ENCODE data around the gene KCNJ6. TPM values are rescaled to one million over a fixed set of nuclear protein-coding genes. Genes with fewer than 3 reads are reported as not detected.

KCNJ6 gene
- total and polyA plus RNA-seq, 8 donors = under 0.01 to 1.3 (median 0.29) TPM; not detected in 3

DNA sequence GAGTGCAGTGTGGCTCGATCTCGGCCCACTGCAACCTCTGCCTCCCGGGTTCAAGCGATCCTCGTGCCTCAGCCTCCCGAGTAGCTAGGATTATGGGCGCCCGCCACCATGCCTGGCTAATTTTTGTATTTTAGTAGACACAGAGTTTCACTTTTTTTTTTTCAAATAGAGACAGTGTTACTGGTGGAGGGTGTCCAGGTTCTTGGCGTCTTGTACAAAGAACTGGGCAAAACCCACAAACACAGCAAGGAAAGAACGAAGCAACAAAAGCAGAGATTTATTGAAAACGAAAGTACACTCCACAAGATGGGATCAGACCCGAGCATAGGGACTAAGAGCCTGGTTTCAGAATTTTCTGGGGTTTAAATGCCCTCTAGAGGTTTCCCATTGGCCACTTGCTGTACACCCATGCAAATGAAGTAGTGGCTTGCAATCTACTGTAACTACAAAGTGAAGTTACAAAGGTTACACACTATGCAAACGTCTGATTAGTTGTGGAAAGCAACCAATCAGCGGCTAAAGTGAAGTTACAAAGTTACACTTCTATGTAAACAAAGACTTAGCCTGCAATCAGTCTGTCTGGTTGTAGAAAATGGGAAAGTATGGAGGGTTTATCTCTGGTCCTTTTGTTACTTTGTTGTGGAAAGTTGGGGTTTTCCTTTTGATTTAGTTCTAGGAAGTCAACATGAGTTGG, 350.6 kb downstream of the KCNJ6 start:
- H3K27ac ChIP-seq = peak overlapping the region in 2 of 5 donors; percentile 93 to 97
- no peaks in the 10 kb centered on the region for H3K27me3 ChIP-seq
- intact Hi-C loops (cut with DNase I; ENCODE audit: low total_unique reads) = no loop called here
- H3K36me3 ChIP-seq = no peaks in the 10 kb centered on the region
- peak overlapping the region in 2 of 4 donors; percentile 11 to 29 for H3K4me3 ChIP-seq
- TF ChIP-seq, protein P1, sequence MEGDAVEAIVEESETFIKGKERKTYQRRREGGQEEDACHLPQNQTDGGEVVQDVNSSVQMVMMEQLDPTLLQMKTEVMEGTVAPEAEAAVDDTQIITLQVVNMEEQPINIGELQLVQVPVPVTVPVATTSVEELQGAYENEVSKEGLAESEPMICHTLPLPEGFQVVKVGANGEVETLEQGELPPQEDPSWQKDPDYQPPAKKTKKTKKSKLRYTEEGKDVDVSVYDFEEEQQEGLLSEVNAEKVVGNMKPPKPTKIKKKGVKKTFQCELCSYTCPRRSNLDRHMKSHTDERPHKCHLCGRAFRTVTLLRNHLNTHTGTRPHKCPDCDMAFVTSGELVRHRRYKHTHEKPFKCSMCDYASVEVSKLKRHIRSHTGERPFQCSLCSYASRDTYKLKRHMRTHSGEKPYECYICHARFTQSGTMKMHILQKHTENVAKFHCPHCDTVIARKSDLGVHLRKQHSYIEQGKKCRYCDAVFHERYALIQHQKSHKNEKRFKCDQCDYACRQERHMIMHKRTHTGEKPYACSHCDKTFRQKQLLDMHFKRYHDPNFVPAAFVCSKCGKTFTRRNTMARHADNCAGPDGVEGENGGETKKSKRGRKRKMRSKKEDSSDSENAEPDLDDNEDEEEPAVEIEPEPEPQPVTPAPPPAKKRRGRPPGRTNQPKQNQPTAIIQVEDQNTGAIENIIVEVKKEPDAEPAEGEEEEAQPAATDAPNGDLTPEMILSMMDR (IDR thresholded peaks at IDR 0.05) = no peak
- TF ChIP-seq POLR2A (IDR thresholded peaks at IDR 0.05) (no peak), POLR2AphosphoS5 (IDR thresholded peaks at IDR 0.05) (no peak), EP300 (IDR thresholded peaks at IDR 0.05) (no peak)
- WGBS, 5 donors = 71 to 78% (median 71%) methylated on average over 14 of the region's 14 CpGs
- DNase-seq = no peak
- no peaks in the 10 kb centered on the region for H3K9me3 ChIP-seq
- peaks cover 7 to 30% (median 29%) of the 10 kb centered on the region in 4 donors for H3K4me1 ChIP-seq

DNA sequence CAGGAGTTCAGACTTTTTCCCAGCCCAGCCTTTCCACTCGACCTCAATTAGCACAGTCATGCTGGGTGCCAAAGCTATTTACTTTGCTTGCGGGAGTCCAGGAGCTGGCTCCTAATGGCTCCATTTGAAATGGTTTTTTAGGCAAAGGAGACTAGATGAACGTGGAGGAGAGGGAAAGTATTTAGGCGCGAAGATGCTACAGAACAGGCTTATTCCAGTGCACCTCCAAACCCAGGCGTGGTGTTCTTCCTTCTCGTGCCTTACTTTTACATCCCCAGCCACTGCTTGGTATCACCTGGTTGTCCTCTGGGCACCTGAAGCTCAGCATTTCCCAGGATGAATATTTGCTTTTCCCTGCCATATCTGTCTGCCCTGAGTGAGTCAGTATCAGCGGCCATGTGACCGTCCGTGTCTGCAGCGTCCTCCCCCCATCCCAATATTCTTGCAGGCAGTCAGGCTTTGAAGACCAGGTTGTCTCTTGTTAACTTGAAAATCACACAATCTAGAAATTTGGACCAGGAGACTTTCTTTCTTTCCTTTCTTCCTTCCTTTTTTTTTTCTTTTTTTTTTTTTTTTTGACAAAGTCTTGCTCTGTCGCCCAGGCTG, 351.2 kb downstream of the KCNJ6 start:
- Histone ChIP-seq H3K9me3 (no peaks in the 10 kb centered on the region), H3K4me1 (peaks cover 7 to 30% (median 29%) of the 10 kb centered on the region in 4 donors), H3K4me3 (peak overlapping the region in 3 of 4 donors; percentile 57 to 85 (median 71)), H3K27ac (peak overlapping the region; percentile 78 to 97 (median 95)), H3K27me3 (no peaks in the 10 kb centered on the region), H3K36me3 (no peaks in the 10 kb centered on the region)
- no peak for DNase-seq
- intact Hi-C loops (cut with DNase I; ENCODE audit: low total_unique reads) = no loop called here
- TF ChIP-seq POLR2A (IDR thresholded peaks at IDR 0.05) (no peak), POLR2AphosphoS5 (IDR thresholded peaks at IDR 0.05) (no peak)
- 63 to 74% (median 68%) methylated on average over 12 of the region's 12 CpGs for WGBS, 5 donors

DNA sequence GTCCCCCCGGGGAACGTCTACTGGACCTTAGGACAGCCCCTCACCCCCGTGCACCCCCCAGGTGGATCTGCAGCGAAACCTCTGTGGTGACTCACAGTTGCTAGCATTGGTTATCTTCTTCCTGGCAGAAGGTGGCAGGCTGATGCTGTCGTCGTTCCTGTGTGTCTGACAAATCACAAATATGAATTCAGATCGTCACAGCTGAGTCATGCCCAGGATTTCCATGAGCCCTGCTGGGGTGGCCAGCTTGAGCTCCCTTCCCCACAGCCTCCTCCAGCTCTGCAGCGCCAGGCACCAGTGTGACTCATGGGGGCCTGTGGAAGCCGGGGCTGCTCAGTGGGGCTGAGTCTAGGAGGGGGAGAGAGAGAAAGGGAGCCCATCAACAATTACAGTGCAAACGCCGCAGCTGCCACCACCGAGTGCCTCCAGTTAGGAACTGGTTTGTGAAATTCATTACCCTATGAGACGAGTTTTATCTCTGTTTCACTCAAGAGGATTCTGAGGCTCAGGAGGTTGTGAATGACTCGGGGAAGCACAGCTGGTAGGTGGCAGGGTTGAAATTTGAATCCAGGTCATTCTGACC, 351.8 kb downstream of the KCNJ6 start:
- Histone ChIP-seq H3K4me3 (peak overlapping the region; percentile 57 to 85 (median 72)), H3K27ac (peak overlapping the region; percentile 78 to 97 (median 95)), H3K4me1 (peaks cover 7 to 30% (median 29%) of the 10 kb centered on the region in 4 donors), H3K36me3 (no peaks in the 10 kb centered on the region), H3K27me3 (no peaks in the 10 kb centered on the region), H3K9me3 (no peaks in the 10 kb centered on the region)
- intact Hi-C loops (cut with DNase I; ENCODE audit: low total_unique reads) = no loop called here
- 11 to 24% (median 17%) methylated on average over 11 to 14 of the region's 14 CpGs for WGBS, 5 donors
- DNase-seq = peak; percentile 77 to 85
- no peak for TF ChIP-seq POLR2A (IDR thresholded peaks at IDR 0.05)
- TF ChIP-seq POLR2AphosphoS5 (IDR thresholded peaks at IDR 0.05) = peak in 2 of 3 donors; percentile 42 to 83

DNA sequence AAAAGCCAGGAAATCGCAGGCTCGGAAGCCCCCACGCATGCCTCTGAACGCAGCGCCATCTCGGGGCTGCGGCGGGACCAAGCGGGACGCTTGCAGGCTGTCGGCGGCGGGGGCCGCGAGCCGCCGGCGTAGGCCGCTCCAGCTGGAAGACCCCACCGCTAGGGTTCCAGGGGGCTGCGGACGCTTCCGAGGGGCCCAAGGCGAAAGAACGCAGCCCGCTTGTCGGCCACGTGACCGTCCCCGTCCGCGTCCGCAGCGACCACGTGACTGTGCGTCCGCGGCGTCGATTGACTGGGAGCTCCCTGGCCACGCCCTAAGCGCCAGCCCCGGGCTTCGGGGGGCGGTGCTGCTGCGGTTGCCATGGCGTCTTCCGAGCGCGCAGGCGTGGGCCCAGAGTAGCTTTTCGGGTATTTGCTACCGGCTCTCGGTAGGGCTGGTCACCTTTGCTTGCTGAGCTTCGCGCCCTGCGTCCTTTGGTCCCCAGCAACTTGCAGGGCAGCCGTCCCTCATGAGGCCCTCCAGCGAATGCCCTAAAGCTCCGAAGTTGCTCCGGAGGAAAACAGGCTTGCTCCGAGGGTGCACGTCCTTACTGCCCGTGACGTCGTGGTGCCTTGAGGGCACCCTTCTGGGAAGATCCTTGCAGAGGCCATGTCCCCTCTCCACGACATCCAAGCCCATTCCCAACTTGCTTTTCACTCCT, 352.5 kb downstream of the KCNJ6 start:
- peaks cover 7 to 30% (median 29%) of the 10 kb centered on the region in 4 donors for H3K4me1 ChIP-seq
- H3K27me3 ChIP-seq = no peaks in the 10 kb centered on the region
- no peaks in the 10 kb centered on the region for H3K36me3 ChIP-seq
- peak overlapping the region; percentile 78 to 97 (median 95) for H3K27ac ChIP-seq
- no peaks in the 10 kb centered on the region for H3K9me3 ChIP-seq
- peak; percentile 95 to 98 for DNase-seq
- H3K4me3 ChIP-seq = peak overlapping the region; percentile 57 to 85 (median 72)
- intact Hi-C loops (cut with DNase I; ENCODE audit: low total_unique reads) = no loop called here
- peak; percentile 70 to 93 (median 77) for TF ChIP-seq POLR2AphosphoS5 (IDR thresholded peaks at IDR 0.05)
- TF ChIP-seq, protein P1 (IDR thresholded peaks at IDR 0.05) = peak in 2 of 7 experiments; percentile 25 to 39
- no peak for TF ChIP-seq POLR2A (IDR thresholded peaks at IDR 0.05)
- no peak for TF ChIP-seq EP300 (IDR thresholded peaks at IDR 0.05)
- 1 to 3% (median 2%) methylated on average over 24 to 67 of the region's 67 CpGs for WGBS, 5 donors
